HG03575 (cell line): ENCODE measurements around the gene WWP2.
"Not testable (repeated sequence)": the region's sequence is repeated elsewhere in the genome, so short reads cannot be mapped to it uniquely, and the experiment has no call there.

ENCODE experiments used
- ATAC-seq: cut with Tn5 transposase; IDR thresholded peaks from one replicate; pipeline ENCODE4 v1.9.1; 2021; ENCODE audit not compliant: unreplicated experiment, insufficient number of reproducible peaks, low FRiP score; ENCODE audit errors: extremely low read depth

WWP2 gene

DNA sequence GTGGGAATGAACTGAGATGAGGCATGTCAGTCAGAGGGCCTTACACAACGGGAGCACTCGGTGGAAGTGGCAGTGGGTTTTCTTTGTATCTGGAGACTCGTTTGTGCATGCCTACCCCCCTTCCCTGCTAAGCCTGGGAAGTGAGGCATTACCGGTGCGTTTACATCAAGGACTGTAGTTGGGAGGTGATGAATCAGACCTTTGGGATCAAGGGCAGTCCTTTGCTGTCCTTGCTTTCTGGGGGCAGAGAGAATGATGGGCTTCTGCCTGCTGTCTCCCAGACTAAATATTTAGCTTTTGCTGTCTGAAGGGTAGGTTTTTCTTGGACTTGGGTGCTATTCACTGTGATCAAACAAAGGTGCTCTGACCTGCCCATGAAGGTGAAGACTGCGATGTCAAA is 83.0 kb downstream of the WWP2 start:
- ATAC-seq, result no peak

DNA sequence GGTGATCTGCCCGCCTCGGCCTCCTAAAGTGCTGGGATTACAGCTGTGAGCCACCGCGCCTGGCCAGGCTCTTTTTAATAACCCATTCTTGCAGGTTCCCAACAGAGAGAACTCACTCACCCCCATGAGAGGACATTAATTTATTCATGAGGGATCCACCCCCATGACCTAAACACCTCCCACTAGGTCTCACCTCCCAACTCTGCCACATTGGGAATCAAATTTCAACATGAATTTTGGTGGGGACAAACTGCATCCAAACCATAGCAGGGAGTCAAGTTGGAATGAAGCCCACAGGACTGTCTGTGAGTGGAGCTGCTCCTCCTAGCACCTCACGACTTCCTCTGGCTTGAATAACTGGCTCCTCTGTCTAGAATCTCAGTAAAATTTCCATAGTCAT is 85.5 kb downstream of the WWP2 start:
- ATAC-seq, result no peak

GRCh38 chr16:69848637-69849545 is 86.8 kb downstream of the WWP2 start:
- no peak for ATAC-seq

- ATAC-seq, result no peak
These were observed 89.5 kb downstream of the WWP2 start for GRCh38 chr16:69851491-69852240.

- no peak for ATAC-seq
These were observed 90.7 kb downstream of the WWP2 start for GRCh38 chr16:69852815-69853214.

DNA sequence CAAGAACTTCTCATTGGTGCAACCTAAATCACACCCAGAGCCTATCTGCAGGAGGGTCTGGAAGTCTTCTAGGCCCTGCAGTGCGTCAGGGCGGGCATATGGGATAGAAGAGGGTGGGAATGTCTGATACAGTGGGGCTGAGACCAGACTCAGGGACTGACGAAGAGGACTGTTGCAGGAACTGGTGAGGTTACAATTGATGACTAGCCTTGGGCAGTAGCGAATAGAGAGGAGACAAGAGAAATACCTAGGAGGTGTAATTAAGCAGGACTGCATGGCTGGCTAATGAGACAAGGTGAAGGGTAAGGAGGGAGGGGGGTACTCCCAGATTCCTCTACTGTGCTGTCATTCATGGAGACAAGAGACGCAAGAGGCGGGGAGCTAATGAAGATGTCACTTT is 91.3 kb downstream of the WWP2 start:
- ATAC-seq, result no peak

DNA sequence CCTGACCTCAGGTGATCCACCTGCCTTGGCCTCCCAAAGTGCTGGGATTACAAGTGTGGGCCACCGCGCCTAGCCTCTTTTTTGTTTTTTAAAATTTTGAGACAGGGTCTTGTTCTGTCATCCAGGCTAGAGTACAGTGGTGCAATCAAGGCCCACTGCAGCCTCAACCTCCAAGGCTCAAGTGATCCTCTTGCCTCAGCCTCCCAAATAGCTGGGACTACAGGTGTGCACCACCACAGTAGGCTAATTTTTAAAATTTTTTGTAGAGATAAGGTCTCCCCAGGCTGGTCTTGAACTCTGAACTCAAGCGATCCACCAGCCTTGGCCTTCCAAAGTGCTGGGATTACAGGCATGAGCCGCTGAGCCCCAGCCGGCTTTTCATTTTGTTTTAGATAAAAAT is 92.6 kb downstream of the WWP2 start:
- not testable (repeated sequence) for ATAC-seq

DNA sequence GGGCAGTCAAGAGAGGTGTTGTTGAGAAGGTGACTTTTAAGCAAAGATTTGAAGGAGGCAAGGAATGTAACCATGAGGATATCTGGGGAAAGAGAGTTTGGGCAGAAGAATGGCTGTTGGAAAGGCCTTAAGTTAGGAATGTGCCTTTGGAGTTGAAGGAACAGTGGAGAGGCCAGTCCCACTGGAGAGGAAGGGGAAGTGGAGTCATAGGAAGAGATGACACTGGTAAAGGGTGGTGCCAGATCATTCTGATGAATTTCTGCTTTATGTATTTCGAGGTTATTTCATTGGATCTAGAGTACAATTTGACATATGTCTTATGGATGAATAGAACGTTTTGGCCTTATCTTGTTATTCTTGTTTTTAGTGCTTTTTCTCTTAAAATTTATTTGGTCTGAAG is 93.5 kb downstream of the WWP2 start:
- ATAC-seq, result no peak

- no peak for ATAC-seq
These were observed 96.3 kb downstream of the WWP2 start for GRCh38 chr16:69858191-69859104.

DNA sequence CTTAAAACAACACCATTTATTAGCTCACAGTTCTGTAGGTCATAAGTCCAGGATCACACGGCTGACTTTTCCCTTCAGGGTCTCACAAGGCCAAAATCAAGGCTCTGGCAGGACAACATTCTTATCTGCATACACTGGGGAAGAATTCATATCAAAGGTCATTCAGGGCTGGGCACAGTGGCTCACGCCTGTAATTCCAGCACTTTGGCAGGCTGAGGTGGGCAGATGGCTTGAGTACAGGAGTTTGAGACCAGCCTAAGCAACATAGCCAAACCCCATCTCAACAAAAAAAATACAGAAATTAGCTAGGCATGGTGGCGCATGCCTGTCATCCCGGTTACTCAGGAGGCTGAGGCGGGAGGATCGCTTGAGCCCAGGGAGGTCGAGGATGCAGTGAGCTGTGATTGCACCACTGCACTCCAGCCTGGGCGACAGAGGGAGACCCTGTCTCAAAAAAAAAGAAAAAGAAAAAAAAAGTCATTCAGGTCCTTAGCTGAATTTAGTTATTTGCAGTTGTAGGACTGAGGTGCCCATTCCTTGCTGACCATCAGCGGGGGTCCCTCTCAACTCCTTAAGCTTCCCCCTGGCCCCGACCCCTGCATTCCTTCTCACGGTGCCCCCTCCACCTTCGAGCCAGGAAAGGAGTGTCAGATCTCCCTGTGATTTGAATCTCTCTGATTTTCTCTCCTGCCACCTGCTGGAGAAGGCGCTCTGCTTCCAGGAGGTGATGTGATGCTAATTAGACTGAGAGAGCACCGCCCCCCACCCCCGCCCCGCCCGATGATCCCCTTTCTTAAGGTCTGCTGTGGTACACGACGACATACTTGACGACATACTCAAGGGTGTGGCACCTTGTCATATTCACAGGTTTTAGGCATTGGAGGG is 97.2 kb downstream of the WWP2 start:
- ATAC-seq, result no peak

- ATAC-seq, result no peak
These were observed 98.4 kb downstream of the WWP2 start for GRCh38 chr16:69860233-69861231.

GRCh38 chr16:69861292-69862030 is 99.3 kb downstream of the WWP2 start:
- no peak for ATAC-seq

- ATAC-seq, result no peak
These were observed 101.5 kb downstream of the WWP2 start for GRCh38 chr16:69863401-69864281.

DNA sequence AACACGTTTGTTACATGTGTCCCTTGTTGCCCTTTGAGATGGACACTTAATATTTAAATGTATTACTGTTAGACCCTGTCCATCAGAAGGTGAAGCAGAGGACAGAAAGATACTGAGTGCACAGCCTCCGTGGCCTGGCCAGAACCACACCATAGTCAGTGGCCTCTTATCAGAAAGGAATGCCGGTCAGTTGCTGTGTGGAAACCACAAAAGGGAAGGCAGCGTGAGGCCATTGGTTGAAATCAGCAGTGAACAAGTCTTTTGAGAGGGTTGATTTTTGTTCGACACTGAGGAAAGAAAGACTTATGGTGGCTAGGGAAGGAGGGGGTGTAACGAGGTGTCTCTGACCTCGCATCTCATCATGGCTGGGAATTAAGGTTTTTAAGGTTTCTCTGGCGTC is 103.6 kb downstream of the WWP2 start:
- ATAC-seq, result no peak

GRCh38 chr16:69867784-69868560 is 105.8 kb downstream of the WWP2 start:
- ATAC-seq, result no peak
